Gastrocnemius medialis (tissue), 4 donors: ENCODE data around the gene FERMT2. TPM values are rescaled to one million over a fixed set of nuclear protein-coding genes. Genes with fewer than 3 reads are reported as not detected.

Source experiments
- ATAC-seq, 2 donors: fragments of 150-250 bp; one replicate each; pipeline ENCODE4 v1.9.1; 2016
- DNase-seq, 2 donors: peaks; one replicate each; pipeline ENCODE4 v3.0.0-alpha.2; 2019
- H3K27ac ChIP-seq, 4 donors: fragments of 200-600 bp; sonication (generic); 1 replicate in 1 of 4; 2 replicates in 3 of 4; pipeline ENCODE4 v1.5.1; 2016 to 2018; ENCODE audit warnings: mild to moderate bottlenecking in 2 of 4, moderate library complexity in 1 of 4
- H3K27me3 ChIP-seq, 3 donors: fragments of 200-600 bp; sonication (generic) in 2 of 3; 1 replicate in 1 of 3; 2 replicates in 2 of 3; pipeline versions ENCODE4 v1.5.1 to v1.6.0; 2016 to 2019; ENCODE audit warnings: mild to moderate bottlenecking in 1 of 3, moderate library complexity in 1 of 3
- H3K36me3 ChIP-seq, 2 donors: fragments of 200-600 bp; sonication (generic) in 1 of 2; one replicate each; pipeline ENCODE4 v1.5.1; 2017 to 2018
- H3K4me1 ChIP-seq, 2 donors: fragments of 200-600 bp; sonication (generic) in 1 of 2; one replicate each; pipeline ENCODE4 v1.5.1; 2016 to 2017; ENCODE audit warnings: mild to moderate bottlenecking in 2 of 2
- H3K4me3 ChIP-seq, 4 donors: fragments of 200-600 bp; sonication (generic) in 3 of 4; 1 replicate in 1 of 4; 2 replicates in 3 of 4; pipeline ENCODE4 v1.5.1; 2016 to 2019; ENCODE audit warnings: mild to moderate bottlenecking in 2 of 4
- H3K9me3 ChIP-seq, 3 donors: fragments of 200-600 bp; sonication (generic) in 2 of 3; 1 replicate in 1 of 3; 2 replicates in 2 of 3; pipeline ENCODE4 v1.5.1; 2016 to 2019
- CTCF ChIP-seq, 5 experiments: fragments of 450-650 bp in 3 of 5; fragments of 200-600 bp in 2 of 5; sonication (generic) in 2 of 5; IDR thresholded peaks in 4 of 5; conservative IDR thresholded peaks in 1 of 5; 1 replicate in 4 of 5; 2 replicates in 1 of 5; pipeline ENCODE4 v1.5.1; 2016 to 2019; ENCODE audit warnings: antibody characterized with exemption in 5 of 5, mild to moderate bottlenecking in 3 of 5, moderate library complexity in 3 of 5
- POLR2A ChIP-seq, 2 donors: fragments of 450-650 bp; IDR thresholded peaks; one replicate each; pipeline ENCODE4 v1.6.1; 2017; ENCODE audit warnings: antibody characterized with exemption in 2 of 2, mild to moderate bottlenecking in 2 of 2, moderate library complexity in 2 of 2
- in situ Hi-C, 4 donors: fragments of 200-750 bp; cut with MboI; loops; one replicate each; pipeline versions ENCODE4 v1.15.0 to v1.8.0; 2017; ENCODE audit warnings: low sequenced_read_pairs in 4 of 4
- intact Hi-C: fragments of 100-400 bp; cut with DNase I; formaldehyde crosslinking; loops from one replicate; pipeline ENCODE4 v1.15.1; 2023; ENCODE audit warnings: low total_unique reads
- total RNA-seq, 4 donors: library from RNA; depleted of rRNA; stranded (reverse); fragments of >200 nt; gene quantifications; one replicate each; pipeline versions ENCODE4 v1.1.0 to v1.2.3, GENCODE V29; 2016

Gene FERMT2
- total RNA-seq, 4 donors from 2014 or later = 44.0 to 75.9 (median 59.7) TPM

- in situ Hi-C loops = loop anchor here in 1 of 4 donors (25.0 kb wide), 1 partner anchor 412 kb away; the partner anchor contains the start of genes GPR137C and TXNDC16
- no peaks in the 10 kb centered on the region for H3K27me3 ChIP-seq
- DNase-seq = no peak
- peaks cover 0 to 3% of the 10 kb centered on the region in 2 donors for H3K4me1 ChIP-seq
- no peak overlapping the region for H3K4me3 ChIP-seq
- H3K9me3 ChIP-seq = no peaks in the 10 kb centered on the region
- H3K27ac ChIP-seq = no peak overlapping the region
- TF ChIP-seq POLR2A (IDR thresholded peaks at IDR 0.05) = no peak
- no peak for TF ChIP-seq CTCF (IDR thresholded peaks at IDR 0.05 in 4 of 5, conservative IDR thresholded peaks at IDR 0.05 in 1 of 5)
- ATAC-seq = no peak
- no peaks in the 10 kb centered on the region for H3K36me3 ChIP-seq
- intact Hi-C loops = no loop called here
These were observed 23.6 kb upstream of the FERMT2 start for GRCh38 chr14:52974406-52974805.

DNA sequence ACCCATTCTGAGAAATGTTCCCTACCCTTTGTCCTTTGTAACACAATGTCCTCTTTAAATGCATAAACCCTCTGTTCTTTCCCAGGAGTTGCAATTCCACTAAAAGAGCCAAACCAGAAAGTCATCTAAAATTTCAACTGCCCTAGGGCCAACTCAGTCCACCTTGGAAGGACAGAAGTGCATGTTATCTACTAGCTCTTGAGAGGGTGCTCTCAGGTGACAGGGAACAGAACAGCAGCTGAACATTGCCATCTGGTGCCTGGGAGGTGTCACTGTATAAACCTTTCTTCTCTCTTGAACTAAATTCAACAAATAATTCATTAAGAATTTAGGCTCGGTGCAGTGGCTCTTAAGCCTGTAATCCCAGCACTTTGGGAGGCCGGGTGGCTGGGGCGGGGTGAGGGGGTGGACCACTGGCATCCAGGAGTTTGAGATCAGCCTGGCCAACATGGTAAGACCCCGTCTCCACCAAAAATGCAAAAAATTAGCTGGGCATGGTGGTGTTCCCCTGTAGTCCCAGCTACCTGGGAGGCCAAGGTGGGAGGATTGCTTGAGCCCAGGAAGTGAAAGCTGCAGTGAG lies 10.3 kb upstream of the FERMT2 start:
- intact Hi-C loops (loop anchor here (1.0 kb wide), 2 partner anchors 37 to 138 kb away; no protein-coding TSS in a partner anchor), in situ Hi-C loops (loop anchor here (5.0 to 25.0 kb wide), 2 partner anchors 139 to 399 kb away; partner anchors contain the start of genes GPR137C (in 1 of the 4) and TXNDC16 (in 1 of the 4))
- TF ChIP-seq POLR2A (IDR thresholded peaks at IDR 0.05) = no peak
- TF ChIP-seq CTCF (IDR thresholded peaks at IDR 0.05 in 4 of 5, conservative IDR thresholded peaks at IDR 0.05 in 1 of 5) = peak; percentile 70 to 76 (median 74)
- DNase-seq (peak; percentile 49 to 60), ATAC-seq (peak; percentile 88 to 97)
- no peaks in the 10 kb centered on the region for H3K9me3 ChIP-seq
- H3K4me1 ChIP-seq = peaks cover 0 to 3% of the 10 kb centered on the region in 2 donors
- no peaks in the 10 kb centered on the region for H3K27me3 ChIP-seq
- peak overlapping the region; percentile 39 to 58 (median 50) for H3K27ac ChIP-seq
- no peaks in the 10 kb centered on the region for H3K36me3 ChIP-seq
- no peak overlapping the region for H3K4me3 ChIP-seq

GRCh38 chr14:52960627-52961026 lies 9.8 kb upstream of the FERMT2 start:
- ATAC-seq (peak; percentile 70 to 74), DNase-seq (no peak)
- in situ Hi-C loops (loop anchor here (5.0 to 25.0 kb wide), 2 partner anchors 138 to 398 kb away; partner anchors contain the start of genes GPR137C (in 1 of the 4) and TXNDC16 (in 1 of the 4)), intact Hi-C loops (loop anchor here (1.0 kb wide), 2 partner anchors 36 to 137 kb away; no protein-coding TSS in a partner anchor)
- no peaks in the 10 kb centered on the region for H3K27me3 ChIP-seq
- no peaks in the 10 kb centered on the region for H3K9me3 ChIP-seq
- H3K27ac ChIP-seq = peak overlapping the region; percentile 39 to 58 (median 50)
- TF ChIP-seq CTCF (IDR thresholded peaks at IDR 0.05 in 4 of 5, conservative IDR thresholded peaks at IDR 0.05 in 1 of 5) (no peak), POLR2A (IDR thresholded peaks at IDR 0.05) (no peak)
- H3K36me3 ChIP-seq = no peaks in the 10 kb centered on the region
- peaks cover 0 to 3% of the 10 kb centered on the region in 2 donors for H3K4me1 ChIP-seq
- H3K4me3 ChIP-seq = no peak overlapping the region

GRCh38 chr14:52954346-52955214 lies 3.7 kb upstream of the FERMT2 start:
- DNase-seq = no peak
- ATAC-seq = no peak
- no peaks in the 10 kb centered on the region for H3K9me3 ChIP-seq
- in situ Hi-C loops = loop anchor here in 2 of 4 donors (10.0 to 25.0 kb wide), 2 partner anchors 260 to 392 kb away; partner anchors contain the start of genes ERO1A (in 1 of the 2), GPR137C (in 1 of the 2) and TXNDC16 (in 1 of the 2)
- intact Hi-C loops = loop anchor here (5.0 kb wide), 4 partner anchors 103 to 402 kb away; partner anchors contain the start of genes DDHD1, GPR137C, PSMC6 and TXNDC16
- no peak overlapping the region for H3K27ac ChIP-seq
- H3K4me3 ChIP-seq = no peak overlapping the region
- no peaks in the 10 kb centered on the region for H3K27me3 ChIP-seq
- TF ChIP-seq POLR2A (IDR thresholded peaks at IDR 0.05) = no peak
- TF ChIP-seq CTCF (IDR thresholded peaks at IDR 0.05 in 4 of 5, conservative IDR thresholded peaks at IDR 0.05 in 1 of 5) = no peak
- H3K36me3 ChIP-seq = no peaks in the 10 kb centered on the region
- peaks cover 6 to 11% of the 10 kb centered on the region in 2 donors for H3K4me1 ChIP-seq
